Calu3 (cell line): Measurements from ENCODE around the gene KCNG1. TPM values are rescaled to one million over a fixed set of nuclear protein-coding genes. Genes with fewer than 3 reads are reported as not detected.

ENCODE experiments used
- BruUV-seq: library from RNA; stranded (reverse); fragments of 400-500 nt; replicated peaks from 2 replicates; lab custom pipeline; 2021; lab: Mats Ljungman, UMichigan
- CTCF ChIA-PET: fragments of 300-600 bp; sonication (Branson Sonifier 250); formaldehyde crosslinking; loops from one replicate; lab custom pipeline; 2022; ENCODE audit warnings: antibody characterized with exemption; lab: Charles Lee
- DNase-seq: peaks from one replicate; pipeline ENCODE4 v3.0.0; 2022
- H3K27ac Mint-ChIP-seq: one replicate; pipeline ENCODE4 v1.8.0; 2022; ENCODE audit warnings: mixed read lengths; ENCODE audit not compliant: unreplicated experiment
- H3K27me3 Mint-ChIP-seq: one replicate; pipeline ENCODE4 v1.8.0; 2022; ENCODE audit warnings: mixed read lengths; ENCODE audit not compliant: unreplicated experiment
- H3K36me3 Mint-ChIP-seq: one replicate; pipeline ENCODE4 v1.8.0; 2022; ENCODE audit warnings: mild to moderate bottlenecking, moderate library complexity, mixed read lengths; ENCODE audit not compliant: insufficient read depth, unreplicated experiment
- H3K4me1 Mint-ChIP-seq: one replicate; pipeline ENCODE4 v1.8.0; 2022; ENCODE audit warnings: mild to moderate bottlenecking, low read depth, mixed read lengths; ENCODE audit not compliant: unreplicated experiment
- H3K4me3 Mint-ChIP-seq: one replicate; pipeline ENCODE4 v1.8.0; 2022; ENCODE audit warnings: mild to moderate bottlenecking, low read depth, moderate library complexity, mixed read lengths; ENCODE audit not compliant: unreplicated experiment
- H3K9me3 Mint-ChIP-seq: one replicate; pipeline ENCODE4 v1.8.0; 2022; ENCODE audit warnings: low read depth, mixed read lengths; ENCODE audit not compliant: unreplicated experiment
- CTCF ChIP-seq: fragments of 200-600 bp; IDR thresholded peaks from one replicate; pipeline ENCODE4 v1.8.0; 2022; ENCODE audit warnings: antibody characterized with exemption; ENCODE audit not compliant: unreplicated experiment
- intact Hi-C: fragments of 100-400 bp; cut with micrococcal nuclease; formaldehyde crosslinking; loops from one replicate; pipeline ENCODE4 v1.10.0; 2022; ENCODE audit not compliant: unreplicated experiment
- total RNA-seq: library from RNA; stranded (reverse); gene quantifications from 2 replicates; pipeline ENCODE4 v1.2.3, GENCODE V29; 2022

KCNG1 gene
- total RNA-seq, 1 experiment from 2014 or later = 3.9 TPM

GRCh38 chr20:51008718-51009117 lies 14.2 kb downstream of the KCNG1 start:
- Mint-ChIP-seq H3K36me3 (no peaks in the 10 kb centered on the region), H3K9me3 (no peaks in the 10 kb centered on the region), H3K27ac (no peak overlapping the region), H3K4me3 (no peak overlapping the region), H3K4me1 (no peaks in the 10 kb centered on the region), H3K27me3 (peaks cover 2% of the 10 kb centered on the region)
- CTCF ChIA-PET = interaction anchor here (1.0 kb wide), 1 partner anchor 21 kb away, joined by 10 read pairs; no protein-coding TSS in a partner anchor
- BruUV-seq = no TSS peak
- intact Hi-C loops = no loop called here
- no peak for DNase-seq
- TF ChIP-seq CTCF = no peak

- no peaks in the 10 kb centered on the region for H3K4me1 Mint-ChIP-seq
- no peak overlapping the region for H3K27ac Mint-ChIP-seq
- peaks cover 30% of the 10 kb centered on the region for H3K27me3 Mint-ChIP-seq
- no peak for DNase-seq
- intact Hi-C loops = no loop called here
- no peaks in the 10 kb centered on the region for H3K9me3 Mint-ChIP-seq
- TF ChIP-seq CTCF = no peak
- no TSS peak for BruUV-seq
- CTCF ChIA-PET = no interaction called here
- H3K36me3 Mint-ChIP-seq = no peaks in the 10 kb centered on the region
- H3K4me3 Mint-ChIP-seq = no peak overlapping the region
Observed at GRCh38 chr20:51005214-51005613, 17.7 kb downstream of the KCNG1 start.

- BruUV-seq = no TSS peak
- Mint-ChIP-seq H3K4me1 (no peaks in the 10 kb centered on the region), H3K27ac (no peak overlapping the region), H3K36me3 (no peaks in the 10 kb centered on the region), H3K4me3 (no peak overlapping the region), H3K27me3 (peaks cover 34% of the 10 kb centered on the region), H3K9me3 (no peaks in the 10 kb centered on the region)
- no peak for DNase-seq
- TF ChIP-seq CTCF = no peak
- CTCF ChIA-PET = no interaction called here
- intact Hi-C loops = no loop called here
Observed at GRCh38 chr20:51004781-51005180, 18.1 kb downstream of the KCNG1 start.

- CTCF ChIA-PET = interaction anchor here (0.6 kb wide), 1 partner anchor 22 kb away, joined by 6 read pairs; no protein-coding TSS in a partner anchor
- BruUV-seq = no TSS peak
Observed at GRCh38 chr20:51004305-51004727, 18.6 kb downstream of the KCNG1 start.

More at GRCh38 chr20:51004305-51004727, 18.6 kb downstream of the KCNG1 start:
- Mint-ChIP-seq H3K4me1 (no peaks in the 10 kb centered on the region), H3K4me3 (no peak overlapping the region), H3K36me3 (no peaks in the 10 kb centered on the region), H3K9me3 (no peaks in the 10 kb centered on the region), H3K27ac (no peak overlapping the region), H3K27me3 (peaks cover 39% of the 10 kb centered on the region)
- DNase-seq = no peak
- intact Hi-C loops = no loop called here
- no peak for TF ChIP-seq CTCF
